ENCODE data around the gene GJB5.

GJB5 gene

DNA sequence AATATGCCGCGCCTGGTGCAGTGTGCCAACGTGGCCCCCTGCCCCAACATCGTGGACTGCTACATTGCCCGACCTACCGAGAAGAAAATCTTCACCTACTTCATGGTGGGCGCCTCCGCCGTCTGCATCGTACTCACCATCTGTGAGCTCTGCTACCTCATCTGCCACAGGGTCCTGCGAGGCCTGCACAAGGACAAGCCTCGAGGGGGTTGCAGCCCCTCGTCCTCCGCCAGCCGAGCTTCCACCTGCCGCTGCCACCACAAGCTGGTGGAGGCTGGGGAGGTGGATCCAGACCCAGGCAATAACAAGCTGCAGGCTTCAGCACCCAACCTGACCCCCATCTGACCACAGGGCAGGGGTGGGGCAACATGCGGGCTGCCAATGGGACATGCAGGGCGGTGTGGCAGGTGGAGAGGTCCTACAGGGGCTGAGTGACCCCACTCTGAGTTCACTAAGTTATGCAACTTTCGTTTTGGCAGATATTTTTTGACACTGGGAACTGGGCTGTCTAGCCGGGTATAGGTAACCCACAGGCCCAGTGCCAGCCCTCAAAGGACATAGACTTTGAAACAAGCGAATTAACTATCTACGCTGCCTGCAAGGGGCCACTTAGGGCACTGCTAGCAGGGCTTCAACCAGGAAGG, 30.5 kb downstream of the GJB5 start:
- DNase-seq (ENCODE audit: low read depth): no peak
- H3K4me3 ChIP-seq (ENCODE audit: low read depth, low read length): no peak overlapping the region
- TF ChIP-seq, protein P1, sequence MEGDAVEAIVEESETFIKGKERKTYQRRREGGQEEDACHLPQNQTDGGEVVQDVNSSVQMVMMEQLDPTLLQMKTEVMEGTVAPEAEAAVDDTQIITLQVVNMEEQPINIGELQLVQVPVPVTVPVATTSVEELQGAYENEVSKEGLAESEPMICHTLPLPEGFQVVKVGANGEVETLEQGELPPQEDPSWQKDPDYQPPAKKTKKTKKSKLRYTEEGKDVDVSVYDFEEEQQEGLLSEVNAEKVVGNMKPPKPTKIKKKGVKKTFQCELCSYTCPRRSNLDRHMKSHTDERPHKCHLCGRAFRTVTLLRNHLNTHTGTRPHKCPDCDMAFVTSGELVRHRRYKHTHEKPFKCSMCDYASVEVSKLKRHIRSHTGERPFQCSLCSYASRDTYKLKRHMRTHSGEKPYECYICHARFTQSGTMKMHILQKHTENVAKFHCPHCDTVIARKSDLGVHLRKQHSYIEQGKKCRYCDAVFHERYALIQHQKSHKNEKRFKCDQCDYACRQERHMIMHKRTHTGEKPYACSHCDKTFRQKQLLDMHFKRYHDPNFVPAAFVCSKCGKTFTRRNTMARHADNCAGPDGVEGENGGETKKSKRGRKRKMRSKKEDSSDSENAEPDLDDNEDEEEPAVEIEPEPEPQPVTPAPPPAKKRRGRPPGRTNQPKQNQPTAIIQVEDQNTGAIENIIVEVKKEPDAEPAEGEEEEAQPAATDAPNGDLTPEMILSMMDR (IDR thresholded peaks at IDR 0.05; ENCODE audit: control insufficient read depth, extremely low read depth, insufficient read depth): no peak

DNA sequence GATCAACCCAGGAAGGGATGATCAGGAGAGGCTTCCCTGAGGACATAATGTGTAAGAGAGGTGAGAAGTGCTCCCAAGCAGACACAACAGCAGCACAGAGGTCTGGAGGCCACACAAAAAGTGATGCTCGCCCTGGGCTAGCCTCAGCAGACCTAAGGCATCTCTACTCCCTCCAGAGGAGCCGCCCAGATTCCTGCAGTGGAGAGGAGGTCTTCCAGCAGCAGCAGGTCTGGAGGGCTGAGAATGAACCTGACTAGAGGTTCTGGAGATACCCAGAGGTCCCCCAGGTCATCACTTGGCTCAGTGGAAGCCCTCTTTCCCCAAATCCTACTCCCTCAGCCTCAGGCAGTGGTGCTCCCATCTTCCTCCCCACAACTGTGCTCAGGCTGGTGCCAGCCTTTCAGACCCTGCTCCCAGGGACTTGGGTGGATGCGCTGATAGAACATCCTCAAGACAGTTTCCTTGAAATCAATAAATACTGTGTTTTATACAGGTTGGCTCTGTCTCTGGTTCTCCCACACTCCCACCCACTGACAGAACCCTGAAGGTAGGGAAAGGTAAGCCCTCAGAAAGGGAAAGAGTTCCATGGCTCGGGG, 31.1 kb downstream of the GJB5 start:
- TF ChIP-seq, protein P1 (IDR thresholded peaks at IDR 0.05; ENCODE audit: control insufficient read depth, extremely low read depth, insufficient read depth): no peak
- H3K4me3 ChIP-seq (ENCODE audit: low read depth, low read length): no peak overlapping the region
- DNase-seq (ENCODE audit: low read depth): no peak

DNA sequence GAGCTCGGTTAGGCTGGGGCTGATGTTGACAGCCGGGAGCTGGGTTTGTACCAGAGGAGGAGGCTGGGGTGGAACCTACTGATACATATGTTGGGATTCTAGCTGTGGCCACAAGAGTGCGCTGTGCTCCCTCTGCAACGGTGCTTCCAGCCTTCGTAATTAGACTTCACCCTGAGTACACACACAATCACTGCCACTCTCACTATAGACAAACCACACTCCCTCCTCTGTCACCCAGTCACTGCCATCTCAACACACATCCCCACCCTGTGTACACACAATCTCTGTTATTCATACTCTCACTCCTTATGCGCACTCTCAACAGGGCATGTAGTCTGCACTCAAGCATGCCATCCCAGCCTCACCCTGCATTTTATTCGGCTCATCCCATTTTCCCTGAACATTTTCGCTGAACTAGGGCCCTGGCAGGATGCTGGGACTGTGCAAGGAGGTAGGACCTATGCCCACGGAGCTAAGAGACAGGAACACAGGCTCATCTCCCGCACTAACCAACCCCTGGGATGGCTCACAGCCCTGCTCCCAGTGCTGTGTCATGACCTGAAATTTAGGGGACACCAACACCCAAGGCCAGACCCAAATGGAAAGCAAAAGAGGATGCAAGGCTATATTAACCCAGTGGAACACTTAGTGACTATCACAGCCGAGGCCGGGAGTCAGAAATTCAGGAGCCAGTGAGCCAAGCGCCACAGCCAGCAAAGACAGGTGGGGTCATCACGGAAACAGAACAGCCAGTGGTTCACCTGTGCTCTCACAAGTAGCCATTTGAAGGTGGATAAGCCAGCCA, 31.9 kb downstream of the GJB5 start:
- TF ChIP-seq, protein P1 (IDR thresholded peaks at IDR 0.05; ENCODE audit: control insufficient read depth, extremely low read depth, insufficient read depth): peak; percentile 97
- peak; percentile 46 for DNase-seq (ENCODE audit: low read depth)
- H3K4me3 ChIP-seq (ENCODE audit: low read depth, low read length): no peak overlapping the region

GRCh38 chr1:34787461-34788420, 32.9 kb downstream of the GJB5 start:
- TF ChIP-seq, protein P1 (IDR thresholded peaks at IDR 0.05; ENCODE audit: control insufficient read depth, extremely low read depth, insufficient read depth): peak; percentile 25; the same call in 1 of the 2 replicates
- no peak overlapping the region for H3K4me3 ChIP-seq (ENCODE audit: low read depth, low read length)
- DNase-seq (ENCODE audit: low read depth): no peak

GRCh38 chr1:34790985-34791384, 36.1 kb downstream of the GJB5 start:
- H3K4me3 ChIP-seq (ENCODE audit: low read depth, low read length): no peak overlapping the region
- DNase-seq (ENCODE audit: low read depth): no peak
- TF ChIP-seq, protein P1 (IDR thresholded peaks at IDR 0.05; ENCODE audit: control insufficient read depth, extremely low read depth, insufficient read depth): no peak

DNA sequence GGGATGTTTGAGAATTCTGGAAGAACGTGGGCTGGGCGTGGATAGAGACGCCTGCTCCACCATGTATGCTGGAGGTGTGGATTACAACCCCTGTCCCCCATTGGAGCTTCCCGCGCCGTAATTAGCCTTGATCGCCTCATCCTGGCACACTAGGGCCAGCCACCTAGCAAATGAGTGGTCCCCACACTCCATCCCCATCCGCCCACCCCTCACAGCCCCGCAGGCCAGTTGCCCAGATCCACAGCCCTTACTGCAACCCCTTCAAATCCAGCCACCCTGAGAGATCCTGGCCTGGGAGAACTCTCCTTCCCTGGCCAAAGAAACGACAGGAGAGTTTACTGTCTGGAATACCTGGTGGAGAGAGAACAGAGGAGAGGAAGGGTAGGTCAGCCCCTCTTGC, 37.6 kb downstream of the GJB5 start:
- no peak for DNase-seq (ENCODE audit: low read depth)
- TF ChIP-seq, protein P1 (IDR thresholded peaks at IDR 0.05; ENCODE audit: control insufficient read depth, extremely low read depth, insufficient read depth): no peak
- H3K4me3 ChIP-seq (ENCODE audit: low read depth, low read length): no peak overlapping the region

All from LNCaP clone FGC (cell line).